OCI-LY7 (cell line): ENCODE data around the gene TACR1. TPM values are rescaled to one million over a fixed set of nuclear protein-coding genes. Genes with fewer than 3 reads are reported as not detected.
"Not testable (repeated sequence)": the region's sequence is repeated elsewhere in the genome, so short reads cannot be mapped to it uniquely, and the experiment has no call there.

Source experiments
- BruUV-seq: library from RNA; stranded (reverse); fragments of 400-500 nt; replicated peaks from 2 replicates; lab custom pipeline; 2021; lab: Mats Ljungman, UMichigan
- CTCF ChIA-PET: fragments of 300-600 bp; sonication (Branson Sonifier 250); formaldehyde crosslinking; loops from one replicate; lab custom pipeline; 2022; ENCODE audit warnings: antibody characterized with exemption; ENCODE audit not compliant: unreplicated experiment; lab: Charles Lee
- POLR2A ChIA-PET: fragments of 300-600 bp; sonication (Branson Sonifier 250); formaldehyde crosslinking; loops from one replicate; lab custom pipeline; 2022; ENCODE audit warnings: antibody characterized with exemption; lab: Charles Lee
- DNase-seq: peaks from one replicate; pipeline ENCODE4 v3.0.0-alpha.2; 2015; ENCODE audit warnings: low spot score
- H2AFZ ChIP-seq: fragments of 200-600 bp; sonication (generic), shearing (Covaris generic); 2 replicates; pipeline ENCODE4 v1.6.1; 2014; ENCODE audit warnings: mild to moderate bottlenecking, antibody characterized with exemption, low read length, moderate library complexity
- H3K27ac ChIP-seq: fragments of 200-600 bp; sonication (generic); 2 replicates; pipeline ENCODE4 v1.5.1; 2014; ENCODE audit warnings: mixed run types, low read depth, mild to moderate bottlenecking, moderate library complexity, low read length, inconsistent platforms; ENCODE audit not compliant: poor library complexity, severe bottlenecking
- H3K36me3 ChIP-seq: fragments of 200-600 bp; sonication (generic); 2 replicates; pipeline ENCODE4 v1.6.1; 2014; ENCODE audit warnings: mild to moderate bottlenecking, antibody characterized with exemption, low read length, moderate library complexity, mixed read lengths; ENCODE audit not compliant: insufficient read depth
- H3K4me1 ChIP-seq: fragments of 200-600 bp; sonication (generic); 2 replicates; pipeline ENCODE4 v1.5.1; 2014; ENCODE audit warnings: mild to moderate bottlenecking, low read length; ENCODE audit not compliant: insufficient read depth, poor library complexity, severe bottlenecking
- H3K4me2 ChIP-seq: fragments of 200-600 bp; sonication (generic); 2 replicates; pipeline ENCODE4 v1.6.1; 2014; ENCODE audit warnings: mild to moderate bottlenecking, low read length
- H3K4me3 ChIP-seq: fragments of 200-600 bp; sonication (generic); 2 replicates; pipeline ENCODE4 v1.5.1; 2014; ENCODE audit warnings: mild to moderate bottlenecking, low read depth, low read length; ENCODE audit not compliant: poor library complexity, severe bottlenecking
- H3K79me2 ChIP-seq: fragments of 200-600 bp; sonication (generic); 2 replicates; pipeline ENCODE4 v1.6.1; 2016; ENCODE audit warnings: low read depth, mild to moderate bottlenecking, low read length, moderate library complexity, mixed read lengths; ENCODE audit not compliant: insufficient read depth
- H3K9me2 ChIP-seq: fragments of 200-600 bp; sonication (generic); 2 replicates; pipeline ENCODE4 v1.6.1; 2016; ENCODE audit warnings: mild to moderate bottlenecking, low read length, mixed read lengths; ENCODE audit not compliant: insufficient read depth
- H3K9me3 ChIP-seq: fragments of 200-600 bp; sonication (generic); 2 replicates; pipeline ENCODE4 v1.6.1; 2014; ENCODE audit warnings: mild to moderate bottlenecking, mixed run types, low read length, mixed read lengths
- H4K20me1 ChIP-seq: fragments of 200-600 bp; sonication (generic); 2 replicates; pipeline ENCODE4 v1.6.1; 2014; ENCODE audit warnings: mild to moderate bottlenecking, antibody characterized with exemption, low read length, moderate library complexity, mixed read lengths; ENCODE audit not compliant: insufficient read depth
- CTCF ChIP-seq: fragments of 200-600 bp; sonication (generic); conservative IDR thresholded peaks from 2 replicates; pipeline ENCODE4 v1.5.1; 2014; ENCODE audit warnings: mild to moderate bottlenecking, antibody characterized with exemption, low read length, moderate library complexity, mixed read lengths
- EZH2phosphoT487 ChIP-seq: fragments of 200-600 bp; sonication (generic); IDR thresholded peaks from 2 replicates; pipeline ENCODE4 v1.6.1; 2018; ENCODE audit warnings: low read depth, borderline replicate concordance, mild to moderate bottlenecking, mixed run types, antibody characterized with exemption, low read length, moderate library complexity, mixed read lengths
- intact Hi-C: fragments of 100-400 bp; cut with micrococcal nuclease; formaldehyde crosslinking; loops from one replicate; pipeline ENCODE4 v1.10.0; 2022; ENCODE audit not compliant: unreplicated experiment
- total RNA-seq, 2 experiments: library from RNA; depleted of rRNA in 1 of 2; stranded (reverse); fragments of >200 nt in 1 of 2; shearing (Covaris generic) in 1 of 2; gene quantifications; 2 replicates each; pipeline ENCODE4 v1.2.3, GENCODE V29; 2014 to 2022

Gene TACR1
- total RNA-seq, 2 experiments from 2014 or later, result not detected

- H3K4me3 ChIP-seq, result no peak overlapping the region
- H3K9me2 ChIP-seq, result no peaks in the 10 kb centered on the region
- BruUV-seq, result no TSS peak
- H3K79me2 ChIP-seq, result no peaks in the 10 kb centered on the region
- no peaks in the 10 kb centered on the region for H3K4me1 ChIP-seq
- no peak overlapping the region for H3K27ac ChIP-seq
- no peak overlapping the region for H2AFZ ChIP-seq
- H3K9me3 ChIP-seq, result no peaks in the 10 kb centered on the region
- intact Hi-C loops, result no loop called here
- no peaks in the 10 kb centered on the region for H4K20me1 ChIP-seq
- ChIA-PET CTCF (no interaction called here), POLR2A (no interaction called here)
- H3K4me2 ChIP-seq, result no peak overlapping the region
- no peaks in the 10 kb centered on the region for H3K36me3 ChIP-seq
- no peak for TF ChIP-seq EZH2phosphoT487
- no peak for TF ChIP-seq CTCF
- DNase-seq, result no peak
Observed at GRCh38 chr2:75174981-75175380, 24.3 kb downstream of the TACR1 start.

- Histone ChIP-seq H3K36me3 (no peaks in the 10 kb centered on the region), H3K9me3 (no peaks in the 10 kb centered on the region), H3K27ac (no peak overlapping the region), H3K4me2 (no peak overlapping the region), H2AFZ (no peak overlapping the region), H3K9me2 (no peaks in the 10 kb centered on the region), H3K4me1 (no peaks in the 10 kb centered on the region), H3K79me2 (no peaks in the 10 kb centered on the region), H4K20me1 (no peaks in the 10 kb centered on the region), H3K4me3 (no peak overlapping the region)
- no peak for DNase-seq
- no TSS peak for BruUV-seq
- intact Hi-C loops, result no loop called here
- TF ChIP-seq EZH2phosphoT487, result no peak
- TF ChIP-seq CTCF, result no peak
- ChIA-PET CTCF (no interaction called here), POLR2A (no interaction called here)
Observed at GRCh38 chr2:75174519-75174918, 24.8 kb downstream of the TACR1 start.

DNA sequence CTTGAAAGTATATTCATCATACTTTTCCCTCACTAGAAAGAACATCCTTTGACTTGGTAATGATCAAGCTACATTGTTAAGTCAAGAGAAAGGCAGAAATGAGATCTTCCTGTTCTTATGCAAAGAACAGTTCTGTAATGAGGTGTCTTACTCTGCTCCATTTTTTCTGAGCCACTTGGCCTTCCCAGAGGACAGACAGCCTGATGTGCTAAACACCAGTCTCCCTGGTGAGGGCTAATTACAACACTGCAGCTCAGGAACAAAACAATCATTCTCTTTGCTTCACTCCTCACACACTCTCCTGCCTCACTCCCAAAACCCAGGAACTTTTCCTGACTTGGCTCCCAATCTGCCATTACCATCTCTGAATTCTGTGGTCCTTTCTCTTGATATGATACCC, 25.6 kb downstream of the TACR1 start:
- CTCF ChIA-PET, result no interaction called here
- BruUV-seq, result no TSS peak

DNA sequence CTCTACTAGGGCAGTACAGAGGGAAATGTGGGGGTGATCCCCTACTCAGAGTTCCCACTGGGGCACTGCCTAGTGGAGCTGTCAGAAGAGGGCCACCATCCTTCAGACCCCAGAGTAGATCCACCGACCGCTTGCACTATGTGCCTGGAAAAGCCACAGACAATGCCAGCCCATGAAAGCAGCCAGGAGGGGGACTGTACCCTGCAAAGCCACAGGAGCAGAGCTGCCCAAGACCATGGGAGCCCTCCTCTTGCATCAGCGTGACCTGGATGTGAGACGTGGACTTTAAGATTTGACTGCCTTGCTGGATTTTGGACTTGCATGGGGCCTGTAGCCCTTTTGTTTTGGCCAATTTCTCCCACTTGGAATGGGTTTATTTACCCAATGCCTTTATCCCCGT, 27.9 kb downstream of the TACR1 start:
- POLR2A ChIA-PET, H4K20me1 ChIP-seq, H3K4me3 ChIP-seq, H3K36me3 ChIP-seq, H3K4me2 ChIP-seq, DNase-seq, H3K9me3 ChIP-seq, H3K27ac ChIP-seq, CTCF ChIA-PET, BruUV-seq, H3K79me2 ChIP-seq, H3K9me2 ChIP-seq, intact Hi-C loops, H2AFZ ChIP-seq, H3K4me1 ChIP-seq: not testable (repeated sequence)

More for the DNA sequence above, 25.6 kb downstream of the TACR1 start:
- intact Hi-C loops, result no loop called here
- H3K27ac ChIP-seq, result no peak overlapping the region
- H4K20me1 ChIP-seq, result no peaks in the 10 kb centered on the region
- POLR2A ChIA-PET, result no interaction called here
- TF ChIP-seq CTCF, result no peak
- H2AFZ ChIP-seq, result no peak overlapping the region
- no peak for DNase-seq
- H3K9me3 ChIP-seq, result no peaks in the 10 kb centered on the region
- no peaks in the 10 kb centered on the region for H3K36me3 ChIP-seq
- no peaks in the 10 kb centered on the region for H3K4me1 ChIP-seq
- no peak overlapping the region for H3K4me2 ChIP-seq
- no peaks in the 10 kb centered on the region for H3K79me2 ChIP-seq
- no peak overlapping the region for H3K4me3 ChIP-seq
- no peaks in the 10 kb centered on the region for H3K9me2 ChIP-seq
